ENCODE measurements around the gene FEZ2.

The FEZ2 gene

GRCh38 chr2:36565712-36566111, 32.3 kb downstream of the FEZ2 start:
- Histone ChIP-seq H3K36me3 (ENCODE audit: control insufficient read depth in 5 of 5, insufficient read depth in 5 of 5, low read length in 5 of 5) (peaks cover 7 to 19% (median 10%) of the 10 kb centered on the region in 5 donors), H3K9me3 (ENCODE audit: control insufficient read depth in 5 of 5, low read length in 5 of 5) (no peaks in the 10 kb centered on the region), H3K9ac (ENCODE audit: low read length in 5 of 5) (no peak overlapping the region), H3K27me3 (ENCODE audit: control insufficient read depth in 5 of 5, insufficient read depth in 4 of 5, low read length in 5 of 5) (no peaks in the 10 kb centered on the region), H3K27ac (ENCODE audit: low read depth, low read length) (no peak overlapping the region), H3K4me1 (ENCODE audit: control insufficient read depth in 5 of 5, insufficient read depth in 5 of 5, low read length in 5 of 5) (peaks cover 4 to 41% (median 32%) of the 10 kb centered on the region in 5 donors), H3K4me3 (ENCODE audit: low read depth in 1 of 5, low read length in 5 of 5) (no peak overlapping the region)

- Histone ChIP-seq H3K9me3 (ENCODE audit: control insufficient read depth in 5 of 5, low read length in 5 of 5) (no peaks in the 10 kb centered on the region), H3K27me3 (ENCODE audit: control insufficient read depth in 5 of 5, insufficient read depth in 4 of 5, low read length in 5 of 5) (no peaks in the 10 kb centered on the region), H3K4me3 (ENCODE audit: low read depth in 1 of 5, low read length in 5 of 5) (no peak overlapping the region), H3K4me1 (ENCODE audit: control insufficient read depth in 5 of 5, insufficient read depth in 5 of 5, low read length in 5 of 5) (peaks cover 4 to 43% (median 32%) of the 10 kb centered on the region in 5 donors), H3K36me3 (ENCODE audit: control insufficient read depth in 5 of 5, insufficient read depth in 5 of 5, low read length in 5 of 5) (peaks cover 8 to 22% (median 11%) of the 10 kb centered on the region in 5 donors), H3K9ac (ENCODE audit: low read length in 5 of 5) (no peak overlapping the region), H3K27ac (ENCODE audit: low read depth, low read length) (no peak overlapping the region)
Observed at GRCh38 chr2:36564377-36564930, 33.5 kb downstream of the FEZ2 start.

- Histone ChIP-seq H3K27me3 (ENCODE audit: control insufficient read depth in 5 of 5, insufficient read depth in 4 of 5, low read length in 5 of 5) (no peaks in the 10 kb centered on the region), H3K4me3 (ENCODE audit: low read depth in 1 of 5, low read length in 5 of 5) (peak overlapping the region in 1 of 5 donors; percentile 25)
Observed at GRCh38 chr2:36562973-36563532, 34.9 kb downstream of the FEZ2 start.

DNA sequence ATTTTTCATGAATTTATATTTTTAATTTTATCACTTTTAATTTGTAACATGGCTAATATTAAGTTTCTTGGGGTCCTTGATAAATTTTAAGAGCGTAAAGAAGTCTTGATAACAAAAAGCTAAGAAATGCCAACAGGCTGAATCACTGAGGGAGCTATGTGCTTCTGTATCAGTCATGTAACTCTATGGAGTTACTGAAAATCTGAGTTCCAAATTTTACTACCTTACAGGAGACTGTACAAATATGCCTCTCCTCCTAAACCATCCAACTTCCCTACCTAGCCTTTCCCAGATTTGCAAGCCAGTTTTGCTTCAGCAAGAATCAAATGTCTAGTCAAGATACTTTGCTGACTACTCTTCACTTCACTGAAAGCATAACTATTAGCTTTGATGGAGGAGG, 35.7 kb downstream of the FEZ2 start:
- H3K4me3 ChIP-seq (ENCODE audit: low read depth in 1 of 5, low read length in 5 of 5), result no peak overlapping the region
- no peak overlapping the region for H3K9ac ChIP-seq (ENCODE audit: low read length in 5 of 5)
- H3K27ac ChIP-seq (ENCODE audit: low read depth, low read length), result peak overlapping the region; percentile 70
- no peaks in the 10 kb centered on the region for H3K27me3 ChIP-seq (ENCODE audit: control insufficient read depth in 5 of 5, insufficient read depth in 4 of 5, low read length in 5 of 5)
- H3K36me3 ChIP-seq (ENCODE audit: control insufficient read depth in 5 of 5, insufficient read depth in 5 of 5, low read length in 5 of 5), result peaks cover 10 to 24% (median 13%) of the 10 kb centered on the region in 5 donors
- peaks cover 4 to 38% (median 32%) of the 10 kb centered on the region in 5 donors for H3K4me1 ChIP-seq (ENCODE audit: control insufficient read depth in 5 of 5, insufficient read depth in 5 of 5, low read length in 5 of 5)
- no peaks in the 10 kb centered on the region for H3K9me3 ChIP-seq (ENCODE audit: control insufficient read depth in 5 of 5, low read length in 5 of 5)

More at GRCh38 chr2:36562973-36563532, 34.9 kb downstream of the FEZ2 start:
- no peak overlapping the region for H3K9ac ChIP-seq (ENCODE audit: low read length in 5 of 5)
- no peaks in the 10 kb centered on the region for H3K9me3 ChIP-seq (ENCODE audit: control insufficient read depth in 5 of 5, low read length in 5 of 5)
- H3K27ac ChIP-seq (ENCODE audit: low read depth, low read length), result peak overlapping the region; percentile 70
- H3K4me1 ChIP-seq (ENCODE audit: control insufficient read depth in 5 of 5, insufficient read depth in 5 of 5, low read length in 5 of 5), result peaks cover 4 to 38% (median 32%) of the 10 kb centered on the region in 5 donors
- H3K36me3 ChIP-seq (ENCODE audit: control insufficient read depth in 5 of 5, insufficient read depth in 5 of 5, low read length in 5 of 5), result peaks cover 10 to 24% (median 13%) of the 10 kb centered on the region in 5 donors

DNA sequence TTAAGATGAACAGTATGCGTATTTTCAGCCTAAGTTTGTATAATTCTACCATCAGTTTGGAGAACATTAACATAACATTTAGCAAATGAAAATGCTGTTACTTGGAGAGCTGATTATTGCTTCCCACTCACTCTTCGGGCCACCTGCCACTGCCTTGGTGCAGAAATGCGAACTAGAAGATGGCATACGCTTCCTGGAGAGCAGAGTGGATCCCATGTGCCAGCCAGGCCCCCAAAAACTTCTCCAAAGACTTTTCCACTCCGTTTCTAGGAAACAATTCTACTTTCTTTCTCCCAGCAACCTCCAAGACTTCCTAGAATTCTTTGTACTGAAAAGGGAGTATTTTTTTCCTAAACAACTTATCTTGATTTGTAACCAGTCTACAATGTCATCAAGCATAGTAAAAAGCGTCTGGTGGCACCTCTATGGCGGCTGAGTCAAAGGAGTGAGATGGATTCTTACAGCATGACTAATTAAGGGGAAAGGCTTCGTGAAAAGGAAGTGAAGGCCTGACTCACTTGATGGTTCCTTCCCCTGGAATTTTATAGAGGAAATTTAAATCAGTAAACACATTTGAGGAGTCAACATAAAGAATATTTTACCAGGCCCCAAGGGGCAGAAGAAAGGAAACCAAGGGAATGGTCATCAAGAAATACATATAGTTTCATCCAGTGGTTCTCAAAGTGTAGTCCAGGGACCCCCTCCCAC, 36.6 kb downstream of the FEZ2 start:
- Histone ChIP-seq H3K4me1 (ENCODE audit: control insufficient read depth in 5 of 5, insufficient read depth in 5 of 5, low read length in 5 of 5) (peaks cover 4 to 38% (median 32%) of the 10 kb centered on the region in 5 donors), H3K36me3 (ENCODE audit: control insufficient read depth in 5 of 5, insufficient read depth in 5 of 5, low read length in 5 of 5) (peaks cover 6 to 16% (median 10%) of the 10 kb centered on the region in 5 donors), H3K9ac (ENCODE audit: low read length in 5 of 5) (peak overlapping the region in 2 of 5 donors; percentile 27 to 47), H3K4me3 (ENCODE audit: low read depth in 1 of 5, low read length in 5 of 5) (no peak overlapping the region), H3K9me3 (ENCODE audit: control insufficient read depth in 5 of 5, low read length in 5 of 5) (no peaks in the 10 kb centered on the region), H3K27me3 (ENCODE audit: control insufficient read depth in 5 of 5, insufficient read depth in 4 of 5, low read length in 5 of 5) (no peaks in the 10 kb centered on the region), H3K27ac (ENCODE audit: low read depth, low read length) (peak overlapping the region; percentile 70)

GRCh38 chr2:36560726-36561125, 37.2 kb downstream of the FEZ2 start:
- no peaks in the 10 kb centered on the region for H3K27me3 ChIP-seq (ENCODE audit: control insufficient read depth in 5 of 5, insufficient read depth in 4 of 5, low read length in 5 of 5)
- H3K4me3 ChIP-seq (ENCODE audit: low read depth in 1 of 5, low read length in 5 of 5), result no peak overlapping the region
- H3K4me1 ChIP-seq (ENCODE audit: control insufficient read depth in 5 of 5, insufficient read depth in 5 of 5, low read length in 5 of 5), result peaks cover 4 to 38% (median 32%) of the 10 kb centered on the region in 5 donors
- no peaks in the 10 kb centered on the region for H3K9me3 ChIP-seq (ENCODE audit: control insufficient read depth in 5 of 5, low read length in 5 of 5)
- H3K36me3 ChIP-seq (ENCODE audit: control insufficient read depth in 5 of 5, insufficient read depth in 5 of 5, low read length in 5 of 5), result peaks cover 8 to 12% (median 8%) of the 10 kb centered on the region in 5 donors
- no peak overlapping the region for H3K9ac ChIP-seq (ENCODE audit: low read length in 5 of 5)
- H3K27ac ChIP-seq (ENCODE audit: low read depth, low read length), result peak overlapping the region; percentile 70

DNA sequence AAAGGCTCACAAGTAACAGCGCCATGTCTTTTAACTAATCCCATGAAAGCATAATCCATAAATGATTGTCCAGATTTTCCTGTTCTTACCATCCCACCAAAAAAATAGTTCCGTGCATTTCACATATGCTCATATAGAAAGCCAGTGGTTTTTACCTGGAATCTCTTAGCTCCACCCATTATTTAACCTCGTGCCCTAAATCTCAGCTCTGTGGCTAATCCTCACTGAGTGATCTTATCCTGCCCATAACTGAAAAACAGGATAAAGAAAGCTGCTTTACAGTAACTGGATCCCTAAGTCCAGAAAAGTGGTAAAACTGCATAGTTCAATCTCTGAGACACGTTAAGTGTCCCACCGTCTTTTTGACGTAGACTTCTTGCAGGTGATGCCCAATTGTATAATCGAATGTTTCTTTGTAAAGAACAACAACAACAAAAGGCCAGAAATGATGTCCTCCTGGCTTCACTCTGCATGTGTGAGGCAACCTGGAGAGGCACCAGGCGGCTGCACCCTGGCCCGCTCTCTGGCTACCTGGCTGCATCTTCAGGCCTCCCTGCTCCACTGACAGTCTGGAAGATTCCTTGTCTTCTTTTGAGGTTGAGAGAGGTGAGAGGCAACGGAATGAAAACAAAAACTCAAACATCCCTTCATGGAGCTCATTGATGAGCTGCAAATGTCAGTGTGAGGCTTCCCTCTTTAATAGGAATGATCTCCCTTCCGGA, 38.6 kb downstream of the FEZ2 start:
- H3K36me3 ChIP-seq (ENCODE audit: control insufficient read depth in 5 of 5, insufficient read depth in 5 of 5, low read length in 5 of 5), result peaks cover 6 to 21% (median 12%) of the 10 kb centered on the region in 5 donors
- H3K4me1 ChIP-seq (ENCODE audit: control insufficient read depth in 5 of 5, insufficient read depth in 5 of 5, low read length in 5 of 5), result peaks cover 4 to 35% (median 26%) of the 10 kb centered on the region in 5 donors
- no peaks in the 10 kb centered on the region for H3K9me3 ChIP-seq (ENCODE audit: control insufficient read depth in 5 of 5, low read length in 5 of 5)
- no peak overlapping the region for H3K9ac ChIP-seq (ENCODE audit: low read length in 5 of 5)
- H3K27ac ChIP-seq (ENCODE audit: low read depth, low read length), result no peak overlapping the region
- H3K4me3 ChIP-seq (ENCODE audit: low read depth in 1 of 5, low read length in 5 of 5), result no peak overlapping the region
- H3K27me3 ChIP-seq (ENCODE audit: control insufficient read depth in 5 of 5, insufficient read depth in 4 of 5, low read length in 5 of 5), result no peaks in the 10 kb centered on the region

DNA sequence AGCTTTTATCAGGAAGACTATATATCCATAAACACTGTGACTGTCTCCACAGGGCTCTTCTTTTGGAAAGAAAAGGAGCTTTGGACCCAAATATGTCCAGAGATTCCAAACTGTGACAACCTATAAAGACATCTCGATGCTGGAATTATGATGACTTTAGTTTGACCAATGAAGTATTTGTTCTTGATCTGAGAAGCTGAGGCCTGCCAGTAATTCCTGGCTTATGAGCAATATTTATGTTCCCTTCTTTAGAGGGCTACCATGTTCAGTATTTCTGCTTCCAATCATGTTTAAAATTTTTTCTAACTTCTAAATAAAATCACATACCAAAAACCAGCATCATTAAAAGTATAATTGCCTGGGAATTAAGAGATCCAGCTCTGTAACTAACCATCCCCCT, 41.1 kb downstream of the FEZ2 start:
- peak overlapping the region; percentile 27 for H3K27ac ChIP-seq (ENCODE audit: low read depth, low read length)
- no peak overlapping the region for H3K4me3 ChIP-seq (ENCODE audit: low read depth in 1 of 5, low read length in 5 of 5)
- H3K4me1 ChIP-seq (ENCODE audit: control insufficient read depth in 5 of 5, insufficient read depth in 5 of 5, low read length in 5 of 5), result peaks cover 6 to 22% (median 16%) of the 10 kb centered on the region in 5 donors
- H3K27me3 ChIP-seq (ENCODE audit: control insufficient read depth in 5 of 5, insufficient read depth in 4 of 5, low read length in 5 of 5), result no peaks in the 10 kb centered on the region
- H3K36me3 ChIP-seq (ENCODE audit: control insufficient read depth in 5 of 5, insufficient read depth in 5 of 5, low read length in 5 of 5), result peaks cover 17 to 34% (median 23%) of the 10 kb centered on the region in 5 donors
- H3K9ac ChIP-seq (ENCODE audit: low read length in 5 of 5), result no peak overlapping the region
- no peaks in the 10 kb centered on the region for H3K9me3 ChIP-seq (ENCODE audit: control insufficient read depth in 5 of 5, low read length in 5 of 5)

DNA sequence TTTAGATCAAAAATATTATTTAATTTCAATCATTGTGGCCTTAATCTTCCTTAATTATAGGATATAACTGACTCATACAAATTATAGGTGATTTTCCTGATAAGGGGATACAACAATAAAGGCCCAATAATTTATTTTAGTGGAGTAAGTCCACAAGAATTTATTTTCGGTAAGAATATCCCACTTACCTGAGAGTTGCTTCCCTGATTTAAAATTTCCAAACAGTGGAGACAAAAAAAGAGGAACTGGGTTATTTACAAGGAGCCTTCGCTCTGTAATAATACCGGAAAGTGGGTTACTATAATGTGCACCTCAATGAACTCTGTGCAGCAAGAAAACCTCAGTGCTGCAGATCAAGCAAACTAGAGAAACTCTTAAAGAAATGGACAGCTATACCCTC, 42.2 kb downstream of the FEZ2 start:
- peaks cover 26 to 45% (median 32%) of the 10 kb centered on the region in 5 donors for H3K36me3 ChIP-seq (ENCODE audit: control insufficient read depth in 5 of 5, insufficient read depth in 5 of 5, low read length in 5 of 5)
- no peak overlapping the region for H3K9ac ChIP-seq (ENCODE audit: low read length in 5 of 5)
- no peaks in the 10 kb centered on the region for H3K27me3 ChIP-seq (ENCODE audit: control insufficient read depth in 5 of 5, insufficient read depth in 4 of 5, low read length in 5 of 5)
- H3K4me1 ChIP-seq (ENCODE audit: control insufficient read depth in 5 of 5, insufficient read depth in 5 of 5, low read length in 5 of 5), result peaks cover 5 to 11% (median 6%) of the 10 kb centered on the region in 5 donors
- no peak overlapping the region for H3K4me3 ChIP-seq (ENCODE audit: low read depth in 1 of 5, low read length in 5 of 5)
- H3K9me3 ChIP-seq (ENCODE audit: control insufficient read depth in 5 of 5, low read length in 5 of 5), result no peaks in the 10 kb centered on the region
- H3K27ac ChIP-seq (ENCODE audit: low read depth, low read length), result peak overlapping the region; percentile 27
